ENCODE data around the gene FILIP1.
A peak's percentile ranks its signal among the peaks of the same experiment; 100 is the strongest.

Gene FILIP1

DNA sequence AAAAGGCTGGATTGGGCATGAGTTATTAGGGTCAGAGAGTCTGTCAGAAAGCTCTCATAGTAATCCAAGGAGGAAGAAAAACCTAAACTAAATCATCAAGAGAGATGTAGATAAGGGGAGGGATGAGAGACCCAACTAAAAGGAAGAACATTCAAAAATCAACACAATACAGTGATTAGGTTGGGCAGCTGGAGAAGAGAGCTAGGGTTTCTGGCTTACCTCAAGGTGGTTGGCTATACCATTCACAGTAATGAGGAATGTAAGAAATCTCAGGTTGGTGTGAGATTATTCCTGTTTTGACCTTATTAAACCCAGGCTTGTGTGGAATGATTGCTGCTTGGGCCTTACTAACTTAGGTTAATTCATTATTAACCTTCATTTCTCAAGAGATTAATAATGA, 243.8 kb downstream of the FILIP1 start:
- no peak for DNase-seq

DNA sequence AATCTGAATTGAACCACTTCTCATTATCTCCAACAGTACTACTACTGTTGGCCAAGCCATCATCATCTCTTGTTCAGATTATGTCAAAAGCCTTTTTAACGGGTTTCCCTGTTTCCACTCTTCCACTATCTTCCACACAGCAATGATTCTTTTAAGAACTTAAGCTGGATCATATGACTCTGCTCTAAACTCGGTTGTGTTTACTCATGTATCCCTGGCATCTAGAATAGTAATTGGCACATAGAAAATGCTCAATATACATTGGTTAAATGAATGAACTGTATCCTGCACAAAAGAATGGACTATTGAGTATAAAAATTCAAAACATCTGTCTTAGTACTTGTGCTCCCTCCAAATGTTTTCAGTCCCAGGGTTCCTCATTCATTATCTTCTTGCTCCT, 247.2 kb downstream of the FILIP1 start:
- DNase-seq: no peak

DNA sequence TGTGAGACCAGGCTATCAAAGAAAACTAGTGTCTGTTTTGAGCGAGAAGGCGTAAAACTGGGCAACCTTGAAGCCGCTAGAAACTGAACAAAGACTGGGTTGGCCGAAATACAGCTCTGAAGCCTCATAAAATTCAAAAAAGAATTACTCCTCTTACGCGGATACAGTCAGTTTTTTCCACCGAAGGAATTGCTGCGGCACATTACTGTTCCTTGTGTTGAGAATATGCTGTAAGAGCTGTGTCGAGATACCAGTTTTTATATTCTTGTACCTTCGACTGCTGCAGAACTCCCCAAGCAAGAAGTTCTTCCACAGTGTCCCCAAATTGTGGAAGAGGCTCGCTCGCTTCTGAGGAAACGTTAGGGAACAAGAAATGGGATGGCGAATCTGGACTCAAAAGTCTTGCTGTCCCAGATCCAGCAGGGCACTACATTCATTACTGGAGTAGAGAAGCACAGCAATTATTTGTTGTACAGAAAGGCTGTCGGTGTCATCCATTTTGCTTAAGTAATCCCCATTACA, 249.5 kb downstream of the FILIP1 start:
- DNase-seq: peak; percentile 30

DNA sequence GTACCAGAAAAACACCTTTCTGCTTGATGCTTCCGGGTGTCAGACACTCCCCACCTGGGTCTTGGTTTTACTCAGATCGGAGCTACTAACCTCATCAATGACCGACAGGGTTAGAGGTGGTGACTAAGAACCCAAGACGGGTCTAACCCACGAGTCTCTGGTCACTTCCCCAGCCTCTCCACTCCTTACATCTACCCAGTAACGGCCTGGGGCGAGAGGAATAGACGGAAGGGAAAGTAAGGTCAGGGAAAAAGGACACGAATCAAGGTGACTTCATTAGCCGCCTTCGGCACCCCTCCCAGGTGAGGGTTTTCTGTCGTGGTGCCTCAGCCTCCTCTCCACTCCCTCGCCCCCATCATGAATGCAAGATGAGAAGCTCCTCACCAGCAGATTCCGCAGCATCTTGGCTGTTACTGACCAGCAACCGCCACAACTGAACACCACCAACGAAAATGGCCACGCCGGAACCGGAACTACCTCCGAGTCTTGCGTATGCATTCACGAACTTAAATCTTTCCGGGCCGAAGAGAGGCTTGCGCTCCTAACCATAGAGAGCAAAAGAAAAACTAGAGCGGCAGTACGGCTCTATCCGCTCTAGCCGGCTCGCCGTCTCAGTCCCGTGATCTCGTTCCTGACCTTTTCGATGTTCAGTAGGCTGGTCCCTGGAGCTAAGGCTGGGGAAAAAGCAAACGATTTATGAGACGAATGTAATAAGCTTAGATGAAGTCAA, 250.1 kb downstream of the FILIP1 start, which contains the start of gene COX7A2:
TSS of gene COX7A2 (minus strand) at position 469 of the 730 bp plus-strand sequence. CDS start at position 402, 67 bp downstream.
- DNase-seq: peak; percentile 99
